Stomach (tissue), 4 donors: Measurements from ENCODE around the gene ACACB.

Source experiments
- EP300 ChIP-seq: sonication (generic); formaldehyde crosslinking; IDR thresholded peaks from one replicate; pipeline ENCODE4 v1.6.1; 2017; ENCODE audit warnings: antibody characterized with exemption
- POLR2AphosphoS5 ChIP-seq, 3 donors: sonication (generic); formaldehyde crosslinking; IDR thresholded peaks; one replicate each; pipeline ENCODE4 v1.6.1; 2016; ENCODE audit warnings: antibody characterized with exemption in 3 of 3
- TF ChIP-seq, protein P1 (sequence below), 7 experiments: fragments of 450-650 bp in 4 of 7; fragments of 200-600 bp in 3 of 7; sonication (generic) in 3 of 7; IDR thresholded peaks; one replicate each; pipeline ENCODE4 v1.5.1; 2016 to 2019; ENCODE audit warnings: antibody characterized with exemption in 7 of 7, control low read depth in 2 of 7, mild to moderate bottlenecking in 1 of 7

DNA sequence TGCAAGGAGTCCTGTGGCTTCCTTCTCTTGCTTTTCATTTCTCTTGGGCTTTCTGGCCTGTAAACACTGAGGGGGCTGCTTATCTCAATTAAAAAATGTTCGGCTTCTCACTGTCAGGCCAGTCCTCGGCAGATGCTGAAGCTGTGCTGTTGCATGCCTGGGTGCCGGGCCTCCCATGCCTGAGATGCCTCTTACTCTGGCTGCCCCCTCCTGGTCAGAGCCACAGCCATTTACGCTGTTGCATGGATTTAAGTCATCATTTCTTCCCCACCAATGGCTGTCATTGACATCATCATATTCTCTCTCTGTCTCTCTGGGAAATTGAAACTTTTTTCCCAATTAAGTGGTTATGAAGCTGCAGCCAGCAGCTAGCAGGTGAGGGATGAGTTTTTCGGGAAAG, 139.0 kb downstream of the ACACB start:
- TF ChIP-seq, protein P1, sequence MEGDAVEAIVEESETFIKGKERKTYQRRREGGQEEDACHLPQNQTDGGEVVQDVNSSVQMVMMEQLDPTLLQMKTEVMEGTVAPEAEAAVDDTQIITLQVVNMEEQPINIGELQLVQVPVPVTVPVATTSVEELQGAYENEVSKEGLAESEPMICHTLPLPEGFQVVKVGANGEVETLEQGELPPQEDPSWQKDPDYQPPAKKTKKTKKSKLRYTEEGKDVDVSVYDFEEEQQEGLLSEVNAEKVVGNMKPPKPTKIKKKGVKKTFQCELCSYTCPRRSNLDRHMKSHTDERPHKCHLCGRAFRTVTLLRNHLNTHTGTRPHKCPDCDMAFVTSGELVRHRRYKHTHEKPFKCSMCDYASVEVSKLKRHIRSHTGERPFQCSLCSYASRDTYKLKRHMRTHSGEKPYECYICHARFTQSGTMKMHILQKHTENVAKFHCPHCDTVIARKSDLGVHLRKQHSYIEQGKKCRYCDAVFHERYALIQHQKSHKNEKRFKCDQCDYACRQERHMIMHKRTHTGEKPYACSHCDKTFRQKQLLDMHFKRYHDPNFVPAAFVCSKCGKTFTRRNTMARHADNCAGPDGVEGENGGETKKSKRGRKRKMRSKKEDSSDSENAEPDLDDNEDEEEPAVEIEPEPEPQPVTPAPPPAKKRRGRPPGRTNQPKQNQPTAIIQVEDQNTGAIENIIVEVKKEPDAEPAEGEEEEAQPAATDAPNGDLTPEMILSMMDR (IDR thresholded peaks at IDR 0.05): no peak
- TF ChIP-seq EP300 (no peak), POLR2AphosphoS5 (IDR thresholded peaks at IDR 0.05) (no peak)
